HG03095 (cell line): ENCODE measurements around the gene PRRT2.
"Not testable (repeated sequence)": the region's sequence is repeated elsewhere in the genome, so short reads cannot be mapped to it uniquely, and the experiment has no call there.

Experiments
- ATAC-seq: cut with Tn5 transposase; IDR thresholded peaks from one replicate; pipeline ENCODE4 v1.9.1; 2021; ENCODE audit warnings: moderate library complexity; ENCODE audit not compliant: unreplicated experiment

The PRRT2 gene

GRCh38 chr16:29811896-29812665 lies at the start of gene PRRT2:
Gene PRRT2 (plus strand): TSS chr16:29812193. CDS start chr16:29813055, 862 bp downstream.
- no peak for ATAC-seq

- no peak for ATAC-seq
Observed at GRCh38 chr16:29763326-29763725, 48.7 kb upstream of the PRRT2 start.

DNA sequence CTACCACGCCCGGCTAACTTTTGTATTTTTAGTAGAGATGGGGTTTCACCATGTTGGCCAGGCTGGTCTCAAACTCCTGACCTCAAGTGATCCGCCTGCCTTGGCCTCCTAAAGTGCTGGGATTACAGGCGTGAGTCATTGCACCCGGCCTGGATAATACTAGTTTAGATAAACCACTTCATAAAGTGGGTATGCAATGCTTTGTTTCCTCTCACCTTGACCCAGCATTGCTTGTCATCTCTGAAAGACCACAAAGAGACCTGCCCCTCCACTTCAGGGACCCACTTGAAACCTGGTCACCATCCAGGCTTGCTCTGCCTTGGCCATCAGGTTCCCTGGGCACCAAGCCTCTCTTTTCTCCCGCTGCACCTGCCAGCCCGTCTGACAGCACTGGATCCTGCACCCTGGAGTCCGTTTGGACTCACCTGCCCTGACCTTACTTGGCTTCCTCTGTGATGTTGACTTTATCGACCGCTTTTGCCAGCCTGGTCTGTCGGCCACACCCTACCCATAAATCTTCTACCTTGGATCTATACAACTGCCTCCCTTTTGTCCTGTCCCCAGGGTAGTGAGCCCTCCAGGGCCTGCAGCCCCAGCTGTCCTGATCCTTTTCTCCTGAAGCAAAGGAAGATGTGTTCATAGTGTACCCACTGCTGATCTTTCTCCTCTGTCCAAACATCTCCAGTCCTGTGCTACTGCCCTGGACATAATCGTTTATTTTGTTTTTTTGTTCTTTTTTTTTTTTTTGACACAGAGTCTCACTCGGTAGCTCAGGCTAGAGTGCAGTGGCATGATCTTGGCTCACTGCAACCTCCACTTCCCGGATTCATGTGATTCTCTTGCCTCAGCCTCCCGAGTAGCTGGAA lies 46.6 kb upstream of the PRRT2 start:
- ATAC-seq = no peak

DNA sequence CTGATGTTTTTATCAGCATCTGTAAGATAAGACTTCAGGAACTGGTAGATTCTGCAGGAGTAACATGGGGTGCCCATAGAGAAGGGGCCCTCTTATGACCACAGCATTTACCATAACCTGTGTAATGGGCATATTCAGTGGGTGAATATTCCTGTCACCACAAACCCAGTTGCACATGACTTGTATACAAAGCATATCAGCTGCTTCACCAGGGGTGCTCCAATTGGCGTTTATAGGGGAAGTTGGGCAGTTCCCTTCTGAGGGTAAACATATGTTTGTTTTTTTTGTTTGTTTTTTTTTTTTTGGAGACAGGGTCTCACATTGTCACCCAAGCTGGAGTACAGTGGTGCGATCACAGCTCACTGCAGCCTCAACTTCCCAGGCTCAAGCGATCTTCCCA lies 45.4 kb upstream of the PRRT2 start:
- ATAC-seq = no peak

DNA sequence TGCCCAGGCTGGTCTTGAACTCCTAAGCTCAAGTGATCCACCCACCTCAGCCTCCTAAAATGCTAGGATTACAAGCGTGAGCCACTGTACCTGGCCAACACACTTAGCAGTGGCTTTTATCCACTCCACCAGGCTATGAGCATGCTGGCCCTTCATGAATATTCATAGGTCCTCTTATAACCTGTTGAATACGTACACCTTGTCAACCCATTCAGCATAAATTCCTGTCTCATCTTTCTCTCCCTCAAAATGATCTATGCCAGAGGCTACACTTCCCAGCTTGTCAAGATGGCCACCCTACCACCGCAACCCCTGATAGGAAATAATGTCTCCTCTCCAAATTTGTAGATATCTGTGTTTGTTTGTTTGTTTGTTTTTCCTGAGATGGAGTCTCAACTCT lies 44.9 kb upstream of the PRRT2 start:
- ATAC-seq = no peak

DNA sequence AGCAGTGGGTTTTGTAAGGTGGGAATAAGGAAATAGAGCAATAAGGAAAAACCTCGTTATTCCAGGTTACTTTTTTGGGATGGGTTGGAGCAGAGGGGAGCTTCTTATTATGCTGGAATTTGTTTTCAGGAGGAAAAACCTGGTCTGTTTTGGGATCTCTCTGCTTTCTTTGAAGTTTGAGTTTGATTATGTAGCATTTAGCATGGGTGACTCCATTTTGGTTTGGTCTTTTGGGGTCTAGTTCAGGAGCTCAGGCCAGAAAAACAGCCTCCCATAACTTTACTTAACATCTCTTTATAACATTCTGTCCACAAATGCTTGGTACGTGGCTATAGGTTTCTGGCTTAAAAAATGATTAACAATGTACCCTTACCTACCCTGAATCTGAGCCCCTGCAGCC lies 42.5 kb upstream of the PRRT2 start:
- no peak for ATAC-seq

DNA sequence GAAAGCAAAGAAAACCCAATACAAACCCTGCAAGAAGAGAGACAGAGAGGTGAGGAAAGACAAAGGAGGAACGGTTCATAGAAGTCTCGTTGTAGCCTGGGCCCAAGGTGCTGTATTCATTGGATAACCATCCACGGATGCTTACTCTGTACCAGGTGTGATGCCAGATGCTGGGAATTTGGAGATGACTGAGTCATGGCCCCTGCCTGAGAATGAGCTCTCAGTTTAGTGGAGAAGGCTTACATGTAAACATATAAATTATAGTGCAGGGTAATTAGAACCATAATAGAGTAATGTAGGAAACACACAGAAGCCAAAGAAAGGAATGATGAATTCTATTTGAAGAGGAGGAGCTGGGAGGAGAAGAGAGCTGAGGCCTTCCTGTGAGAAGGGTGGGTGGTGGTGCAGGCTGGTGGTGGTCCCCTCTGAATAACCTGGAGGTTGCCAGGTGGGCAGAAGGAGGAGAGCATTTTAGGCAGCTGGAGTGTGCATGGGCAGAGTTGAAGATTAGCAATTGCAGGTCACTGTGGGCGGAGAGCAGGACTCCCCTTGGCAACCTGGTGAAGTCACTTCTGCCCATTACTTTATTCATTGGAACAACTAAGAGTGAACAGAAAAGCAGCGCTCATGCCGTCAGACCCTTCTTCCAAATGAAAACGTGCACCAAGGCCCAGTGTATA lies 41.6 kb upstream of the PRRT2 start:
- no peak for ATAC-seq

DNA sequence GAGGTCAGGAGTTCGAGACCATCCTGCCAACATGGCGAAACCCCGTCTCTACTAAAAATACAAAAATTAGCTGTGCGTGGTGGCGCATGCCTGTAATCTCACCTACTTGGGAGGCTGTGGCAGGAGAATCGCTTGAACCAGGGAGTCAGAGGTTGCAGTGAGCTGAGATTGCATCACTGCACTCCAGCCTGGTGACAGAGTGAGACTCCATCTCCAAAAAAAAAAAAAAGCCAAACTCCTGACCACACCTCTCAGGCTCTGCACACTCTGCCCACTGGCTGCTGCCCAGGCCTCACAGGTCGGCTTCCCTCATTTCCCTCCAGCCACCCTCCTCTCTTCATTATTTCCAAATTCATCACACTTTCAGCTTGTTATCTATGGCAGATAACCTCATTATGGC lies 39.7 kb upstream of the PRRT2 start:
- not testable (repeated sequence) for ATAC-seq

DNA sequence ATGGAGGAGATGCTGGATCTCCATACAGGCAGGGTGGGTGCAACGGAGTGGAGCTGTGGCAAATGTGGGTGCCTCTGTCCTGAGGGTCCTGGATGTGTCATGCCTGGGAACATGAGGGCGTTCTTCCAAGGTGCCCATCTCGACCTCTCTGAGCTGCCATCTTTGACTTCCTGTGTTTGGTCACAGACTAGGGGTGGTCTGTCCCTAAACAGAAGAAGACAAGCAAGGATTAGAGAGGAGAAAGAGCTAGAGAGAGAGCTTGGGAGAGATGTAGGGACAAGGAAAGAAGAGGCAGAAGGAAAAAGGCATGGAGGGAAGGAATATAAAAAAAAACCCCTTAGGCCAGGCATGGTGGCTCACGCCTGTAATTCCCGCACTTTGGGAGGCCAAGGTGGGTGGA lies 37.3 kb upstream of the PRRT2 start:
- no peak for ATAC-seq

DNA sequence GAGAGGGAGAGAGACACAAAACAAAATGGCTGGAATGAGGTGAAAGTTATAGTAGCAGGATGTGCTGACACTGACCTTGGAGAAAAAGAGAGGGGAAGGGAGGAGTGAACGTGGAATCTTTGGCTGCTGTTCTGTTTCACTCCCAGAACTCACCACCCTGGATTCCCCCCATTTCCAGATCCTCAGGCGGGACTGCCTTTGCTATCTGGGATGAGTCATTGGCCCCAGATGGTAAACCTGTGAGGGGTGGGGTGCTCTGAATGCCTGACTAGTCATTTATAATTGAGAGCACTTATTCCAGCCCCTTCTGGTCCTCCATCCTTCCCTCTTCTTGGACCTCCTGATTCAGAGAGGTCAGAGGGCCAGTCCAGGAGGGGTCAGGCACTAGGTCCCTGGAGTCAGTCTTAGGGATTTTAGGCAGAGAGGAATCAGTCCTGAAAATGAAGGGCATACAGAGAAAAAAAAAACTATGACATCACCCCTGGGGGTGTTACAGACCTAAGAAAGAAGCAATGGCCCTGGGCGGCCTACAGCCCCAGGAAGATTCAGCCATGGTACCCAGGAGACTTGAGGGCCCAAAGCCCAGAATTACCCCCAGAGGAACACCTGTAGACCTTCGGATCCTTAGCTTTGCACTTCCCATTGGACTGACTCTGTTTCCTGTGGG lies 36.1 kb upstream of the PRRT2 start:
- no peak for ATAC-seq

GRCh38 chr16:29777576-29778350 lies 34.2 kb upstream of the PRRT2 start, which contains the start of gene ZG16:
Gene ZG16 (plus strand): TSS chr16:29778256. CDS start chr16:29779267, 1,011 bp downstream.
- no peak for ATAC-seq

DNA sequence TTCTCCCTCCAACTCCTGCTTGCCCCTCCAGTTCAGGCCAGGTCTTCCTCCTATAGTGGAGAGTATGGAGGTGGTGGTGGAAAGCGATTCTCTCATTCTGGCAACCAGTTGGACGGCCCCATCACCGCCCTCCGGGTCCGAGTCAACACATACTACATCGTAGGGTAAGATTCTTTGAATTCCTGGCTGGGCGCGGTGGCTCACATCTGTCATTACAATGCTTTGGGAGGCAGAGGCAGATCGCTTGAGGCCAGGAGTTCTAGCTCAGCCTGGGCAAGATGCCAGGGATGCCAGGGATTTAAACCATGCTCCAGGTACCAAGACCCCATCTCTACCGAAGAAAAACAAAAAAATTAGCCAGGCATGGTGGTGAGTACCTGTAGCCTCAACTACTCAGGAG lies 32.5 kb upstream of the PRRT2 start:
- ATAC-seq = no peak

GRCh38 chr16:29783094-29783953 lies 28.7 kb upstream of the PRRT2 start:
- not testable (repeated sequence) for ATAC-seq

- ATAC-seq = no peak
Observed at GRCh38 chr16:29784157-29784556, 27.8 kb upstream of the PRRT2 start.

- ATAC-seq = no peak
Observed at GRCh38 chr16:29784901-29785500, 27.0 kb upstream of the PRRT2 start.

DNA sequence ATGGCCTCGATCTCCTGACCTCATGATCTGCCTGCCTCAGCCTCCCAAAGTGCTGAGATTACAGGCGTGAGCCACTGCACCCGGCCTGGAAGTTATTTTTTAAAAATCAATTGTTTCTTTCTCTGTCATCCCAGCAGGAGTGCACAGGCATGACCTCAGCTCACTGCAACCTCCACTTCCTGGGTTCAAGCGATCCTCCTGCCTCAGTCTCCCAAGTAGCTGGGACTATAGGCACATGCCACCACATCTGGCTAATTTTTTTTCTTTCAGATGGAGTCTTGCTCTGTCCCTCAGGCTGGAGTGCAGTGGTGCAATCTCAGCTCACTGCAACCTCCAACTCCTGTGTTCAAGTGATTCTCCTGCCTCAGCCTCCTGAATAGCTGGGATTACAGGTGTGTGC lies 24.8 kb upstream of the PRRT2 start:
- not testable (repeated sequence) for ATAC-seq

DNA sequence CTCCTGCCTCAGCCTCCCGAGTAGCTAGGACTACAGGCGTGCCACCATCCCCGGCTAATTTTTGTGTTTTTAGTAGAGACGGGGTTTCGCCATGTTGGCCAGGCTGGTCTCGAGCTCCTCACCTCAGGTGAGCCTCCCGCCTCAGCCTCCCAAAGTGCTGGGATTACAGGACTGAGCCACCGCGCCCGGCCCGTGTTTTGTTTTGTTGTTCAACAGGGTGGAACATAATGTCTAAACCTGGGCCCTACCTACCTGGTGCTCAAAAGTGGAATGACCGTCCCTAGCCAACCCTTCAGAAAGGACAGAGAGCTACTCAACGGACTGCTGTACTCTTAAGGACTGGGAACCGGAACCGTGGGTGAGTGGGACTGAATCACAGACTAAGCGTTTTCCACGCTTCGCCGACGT lies 22.2 kb upstream of the PRRT2 start:
- ATAC-seq = no peak

DNA sequence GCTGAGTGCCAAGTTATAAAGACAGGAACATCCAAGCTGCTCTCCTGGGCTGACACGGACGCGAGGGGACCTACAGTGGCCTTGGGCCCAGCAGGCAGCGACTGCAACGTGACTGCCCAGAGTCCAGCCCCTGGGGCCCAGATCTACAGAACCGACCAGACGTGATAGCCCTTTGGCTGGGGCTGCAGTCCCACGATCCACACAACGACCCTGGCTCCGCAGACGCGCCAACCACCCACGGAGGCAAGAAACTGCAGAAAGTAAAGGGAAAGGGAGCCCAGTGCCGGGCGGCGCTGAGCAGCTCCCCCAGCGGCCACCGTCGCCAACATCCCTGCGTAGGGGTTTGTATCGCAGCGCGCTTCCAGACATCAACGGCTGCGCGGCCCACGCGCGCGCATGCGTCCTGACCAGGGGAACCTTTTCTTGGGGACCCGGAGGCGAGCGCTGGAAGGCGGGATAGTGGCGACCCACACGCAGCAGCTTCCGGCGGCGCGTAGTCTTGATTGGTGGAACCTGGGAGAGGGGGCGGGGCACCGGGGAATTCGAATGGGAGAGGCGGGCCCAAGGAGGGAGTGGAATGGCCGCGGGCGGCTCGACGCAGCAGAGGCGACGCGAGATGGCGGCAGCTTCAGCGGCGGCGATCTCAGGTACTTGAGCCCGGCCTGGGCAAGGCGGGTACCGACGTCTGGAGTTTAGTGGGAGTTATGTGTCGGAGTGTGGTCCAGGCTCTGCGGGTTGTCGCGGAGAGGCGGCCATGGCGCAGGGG lies 21.6 kb upstream of the PRRT2 start, which contains the start of gene KIF22:
Gene KIF22 (plus strand): TSS at position 569 of the 766 bp plus-strand sequence. CDS start 9 bp downstream, at position 578.
- peak; percentile 92 for ATAC-seq
